SK-N-SH (cell line): Measurements from ENCODE around the gene HMOX1. TPM values are rescaled to one million over a fixed set of nuclear protein-coding genes. Genes with fewer than 3 reads are reported as not detected.

Experiments
- CTCF ChIA-PET: fragments of 300-600, 350-600 bp; formaldehyde crosslinking; extraction: SDS; loops from one replicate; lab custom pipeline; 2021; lab: Yijun Ruan, JAX
- POLR2A ChIA-PET: fragments of 350-600 bp; sonication (Branson Sonifier 250); formaldehyde crosslinking; extraction: SDS; loops from one replicate; lab custom pipeline; 2020; ENCODE audit warnings: antibody characterized with exemption, inconsistent platforms; lab: Yijun Ruan, JAX
- DNase-seq: peaks from one replicate; pipeline ENCODE4 v3.0.0; 2012
- H2AFZ ChIP-seq: fragments of 200-600 bp; sonication (generic); 2 replicates; pipeline ENCODE4 v1.8.1; 2016; ENCODE audit warnings: antibody characterized with exemption, mild to moderate bottlenecking, low read depth
- H3F3A ChIP-seq: fragments of 200-600 bp; sonication (generic); replicated peaks from 2 replicates; pipeline ENCODE3; 2016; ENCODE audit warnings: antibody characterized with exemption, mild to moderate bottlenecking; ENCODE audit not compliant: insufficient read depth
- H3K27ac ChIP-seq, 2 experiments: fragments of 200-500 bp in 1 of 2; fragments of 200-600 bp in 1 of 2; sonication (Bioruptor generic) in 1 of 2; sonication (generic), shearing (Covaris generic) in 1 of 2; 2 replicates each; pipeline versions ENCODE4 v1.5.1 to v1.6.1; 2014 to 2016; ENCODE audit warnings: low read depth in 2 of 2, inconsistent platforms in 1 of 2, low read length in 1 of 2, mild to moderate bottlenecking in 1 of 2, mixed read lengths in 1 of 2
- H3K27me3 ChIP-seq: fragments of 200-600 bp; sonication (generic), shearing (Covaris generic); 2 replicates; pipeline ENCODE4 v1.6.1; 2016; ENCODE audit warnings: mixed run types; ENCODE audit not compliant: insufficient read depth
- H3K36me3 ChIP-seq, 2 experiments: fragments of 200-500 bp in 1 of 2; fragments of 200-600 bp in 1 of 2; sonication (Bioruptor generic) in 1 of 2; sonication (generic) in 1 of 2; replicated peaks in 1 of 2; 2 replicates each; pipeline versions ENCODE3 to v1.5.1; 2014 to 2016; ENCODE audit warnings: low read length in 1 of 2, mild to moderate bottlenecking in 1 of 2; ENCODE audit not compliant: insufficient read depth in 2 of 2, control insufficient read depth in 1 of 2
- H3K4me1 ChIP-seq, 2 experiments: fragments of 200-500 bp in 1 of 2; fragments of 200-600 bp in 1 of 2; sonication (Bioruptor generic) in 1 of 2; sonication (generic), shearing (Covaris generic) in 1 of 2; 2 replicates each; pipeline versions ENCODE4 v1.5.1 to v1.6.1; 2014 to 2016; ENCODE audit warnings: low read depth in 1 of 2, low read length in 1 of 2, mixed run types in 1 of 2; ENCODE audit not compliant: insufficient read depth in 2 of 2, control insufficient read depth in 1 of 2
- H3K4me2 ChIP-seq: fragments of 200-600 bp; sonication (generic), shearing (Covaris generic); 2 replicates; pipeline ENCODE4 v1.6.1; 2017; ENCODE audit warnings: mixed run types
- H3K4me3 ChIP-seq, 2 experiments: fragments of 200-500 bp in 1 of 2; fragments of 200-600 bp in 1 of 2; sonication (Bioruptor generic) in 1 of 2; sonication (generic), shearing (Covaris generic) in 1 of 2; 2 replicates each; pipeline versions ENCODE4 v1.5.1 to v1.8.1; 2014 to 2016; ENCODE audit warnings: low read depth in 2 of 2, inconsistent platforms in 1 of 2, low read length in 1 of 2, mild to moderate bottlenecking in 1 of 2, mixed read lengths in 1 of 2, moderate library complexity in 1 of 2
- H3K79me2 ChIP-seq: fragments of 200-600 bp; sonication (generic); 2 replicates; pipeline ENCODE4 v1.8.1; 2017; ENCODE audit warnings: mild to moderate bottlenecking; ENCODE audit not compliant: insufficient read depth
- H3K9ac ChIP-seq: fragments of 200-600 bp; sonication (generic); 2 replicates; pipeline ENCODE4 v1.6.1; 2017; ENCODE audit warnings: mixed run types
- H3K9me2 ChIP-seq: fragments of 200-600 bp; sonication (generic); 2 replicates; pipeline ENCODE4 v1.6.1; 2017; ENCODE audit warnings: mixed run types
- H3K9me3 ChIP-seq: fragments of 200-600 bp; sonication (generic); 2 replicates; pipeline ENCODE4 v1.6.1; 2017; ENCODE audit warnings: mixed run types, mild to moderate bottlenecking, moderate library complexity
- H4K20me1 ChIP-seq: fragments of 200-600 bp; sonication (generic); 2 replicates; pipeline ENCODE4 v1.6.1; 2017; ENCODE audit warnings: mild to moderate bottlenecking, mixed run types; ENCODE audit not compliant: insufficient read depth
- CTCF ChIP-seq: fragments of 200-600 bp; sonication (generic); IDR thresholded peaks from 2 replicates; pipeline ENCODE4 v1.6.1; 2017; ENCODE audit warnings: antibody characterized with exemption, mild to moderate bottlenecking, moderate library complexity
- EP300 ChIP-seq, 2 experiments: IDR thresholded peaks; 2 replicates each; pipeline versions ENCODE4 v1.4.0 to v1.6.1; 2012; ENCODE audit warnings: borderline replicate concordance in 1 of 2, low read depth in 1 of 2, low read length in 1 of 2
- EZH2phosphoT487 ChIP-seq: fragments of 200-600 bp; sonication (generic); IDR thresholded peaks from 2 replicates; pipeline ENCODE4 v1.6.1; 2017; ENCODE audit warnings: low read depth, mixed run types, mild to moderate bottlenecking, antibody characterized with exemption, moderate library complexity, borderline replicate concordance
- FOXJ3 ChIP-seq: sonication (generic); formaldehyde crosslinking; IDR thresholded peaks from 2 replicates; pipeline ENCODE4 v1.5.1; 2020; ENCODE audit warnings: mild to moderate bottlenecking, missing genetic modification reagents
- FOXM1 ChIP-seq: IDR thresholded peaks from 2 replicates; pipeline ENCODE4 v1.4.0; 2012; ENCODE audit warnings: low read depth, mild to moderate bottlenecking
- GABPA ChIP-seq: IDR thresholded peaks from 2 replicates; pipeline ENCODE4 v1.4.0; 2012; ENCODE audit warnings: low read depth, mild to moderate bottlenecking
- MAX ChIP-seq: IDR thresholded peaks from 2 replicates; pipeline ENCODE4 v1.4.0; 2012; ENCODE audit warnings: low read depth
- MEF2A ChIP-seq: IDR thresholded peaks from 2 replicates; pipeline ENCODE4 v1.4.0; 2012; ENCODE audit warnings: low read depth, borderline replicate concordance
- POLR2AphosphoS5 ChIP-seq: IDR thresholded peaks from 2 replicates; pipeline ENCODE4 v1.6.1; 2012; ENCODE audit warnings: low read depth, low read length
- RAD21 ChIP-seq: IDR thresholded peaks from 2 replicates; pipeline ENCODE4 v1.6.1; 2012; ENCODE audit warnings: mild to moderate bottlenecking, low read length
- RFX5 ChIP-seq: IDR thresholded peaks from 2 replicates; pipeline ENCODE4 v1.6.1; 2012; ENCODE audit warnings: mild to moderate bottlenecking, improper control_type of control experiment, low read length
- SIN3A ChIP-seq: IDR thresholded peaks from 2 replicates; pipeline ENCODE4 v1.6.1; 2012; ENCODE audit warnings: low read depth, mild to moderate bottlenecking, low read length, moderate library complexity, borderline replicate concordance
- SMC3 ChIP-seq: IDR thresholded peaks from 2 replicates; pipeline ENCODE4 v1.6.1; 2012; ENCODE audit warnings: low read depth, low read length, improper control_type of control experiment
- TAF1 ChIP-seq: IDR thresholded peaks from 2 replicates; pipeline ENCODE4 v1.6.1; 2012; ENCODE audit warnings: low read depth, mild to moderate bottlenecking, low read length, moderate library complexity, borderline replicate concordance
- TEAD4 ChIP-seq: IDR thresholded peaks from 2 replicates; pipeline ENCODE4 v1.4.0; 2012; ENCODE audit warnings: mild to moderate bottlenecking, borderline replicate concordance; ENCODE audit not compliant: insufficient read depth
- USF2 ChIP-seq: fragments of 150-350 bp; IDR thresholded peaks from 2 replicates; pipeline ENCODE4 v1.6.1; 2017; ENCODE audit warnings: antibody characterized with exemption, low read length, low read depth, borderline replicate concordance
- YY1 ChIP-seq: IDR thresholded peaks from 2 replicates; pipeline ENCODE4 v1.4.0; 2012; ENCODE audit warnings: low read depth, mild to moderate bottlenecking
- ZBTB33 ChIP-seq: IDR thresholded peaks from 2 replicates; pipeline ENCODE4 v1.4.0; 2012; ENCODE audit warnings: low read depth, borderline replicate concordance
- WGBS: methylation state at CpG from one replicate; pipeline ENCODE4 v1.1.6; 2017; ENCODE audit warnings: low lambda C conversion rate; 5-methylcytosine and 5-hydroxymethylcytosine counted together
- polyA plus RNA-seq, 3 experiments: library from polyadenylated mRNA; depleted of rRNA; stranded (reverse); fragments of >200 nt; gene quantifications; 2 replicates each; pipeline ENCODE4 v1.2.3, GENCODE V29; 2012

The HMOX1 gene
- polyA plus RNA-seq, 1 of the 3 experiments (the other 2 are of a cell fraction), result 13.7 TPM

- no peak overlapping the region for H3K4me3 ChIP-seq
- H3K9me2 ChIP-seq, result no peaks in the 10 kb centered on the region
- no peaks in the 10 kb centered on the region for H4K20me1 ChIP-seq
- POLR2A ChIA-PET, result interaction anchor here (1.0 kb wide), 1 partner anchor 18 kb away, joined by 3 read pairs; no protein-coding TSS in a partner anchor
- H3K36me3 ChIP-seq, result peaks cover 8 to 56% of the 10 kb centered on the region in 2 experiments
- H3K9ac ChIP-seq, result no peak overlapping the region
- H3K4me1 ChIP-seq, result no peaks in the 10 kb centered on the region
- TF ChIP-seq TAF1 (no peak), RAD21 (no peak), SIN3A (no peak), GABPA (no peak), ZBTB33 (no peak), TEAD4 (no peak), SMC3 (no peak), USF2 (no peak), EP300 (IDR thresholded peaks at IDR 0.05; ENCODE audit: borderline replicate concordance in 1 of 2, low read depth in 1 of 2, low read length in 1 of 2) (no peak), YY1 (no peak), MEF2A (no peak), RFX5 (no peak), CTCF (no peak), FOXJ3 (CRISPR knock-in tag) (no peak), FOXM1 (no peak), MAX (no peak), EZH2phosphoT487 (no peak), POLR2AphosphoS5 (no peak)
- CTCF ChIA-PET, result interaction anchor here (1.0 to 3.5 kb wide), 2 partner anchors 9 to 11 kb away, joined by 3 to 31 read pairs; no protein-coding TSS in a partner anchor
- no peak overlapping the region for H3K4me2 ChIP-seq
- no peak overlapping the region for H2AFZ ChIP-seq
- 100% methylated on average over 2 of the region's 10 CpGs for WGBS
- H3K27ac ChIP-seq, result no peak overlapping the region
- H3K9me3 ChIP-seq, result no peaks in the 10 kb centered on the region
- no peaks in the 10 kb centered on the region for H3K79me2 ChIP-seq
- H3K27me3 ChIP-seq, result no peaks in the 10 kb centered on the region
- DNase-seq, result no peak
- no peaks in the 10 kb centered on the region for H3F3A ChIP-seq
Measured at GRCh38 chr22:35419756-35420155, 38.9 kb downstream of the HMOX1 start.
